ENCODE measurements around the gene ADGRG1.
A peak's percentile ranks its signal among the peaks of the same experiment; 100 is the strongest.

Gene ADGRG1

GRCh38 chr16:57643147-57643874, 14.9 kb downstream of the ADGRG1 start:
- no peak overlapping the region for H3K27ac Mint-ChIP-seq
- no peak overlapping the region for H3K4me3 Mint-ChIP-seq
- H3K36me3 Mint-ChIP-seq (ENCODE audit: low read depth): no peaks in the 10 kb centered on the region
- H3K9me3 Mint-ChIP-seq: no peaks in the 10 kb centered on the region
- peaks cover 3% of the 10 kb centered on the region for H3K27me3 Mint-ChIP-seq (ENCODE audit: low read depth)
- peaks cover 13% of the 10 kb centered on the region for H3K4me1 Mint-ChIP-seq (ENCODE audit: low read depth)

- Mint-ChIP-seq H3K4me1 (ENCODE audit: low read depth) (peaks cover 18% of the 10 kb centered on the region), H3K27ac (no peak overlapping the region), H3K4me3 (no peak overlapping the region), H3K27me3 (ENCODE audit: low read depth) (no peaks in the 10 kb centered on the region), H3K9me3 (no peaks in the 10 kb centered on the region), H3K36me3 (ENCODE audit: low read depth) (no peaks in the 10 kb centered on the region)
Measured at GRCh38 chr16:57643910-57644309, 15.5 kb downstream of the ADGRG1 start.

GRCh38 chr16:57644383-57645014, 16.1 kb downstream of the ADGRG1 start:
- Mint-ChIP-seq H3K27me3 (ENCODE audit: low read depth) (no peaks in the 10 kb centered on the region), H3K9me3 (no peaks in the 10 kb centered on the region), H3K36me3 (ENCODE audit: low read depth) (no peaks in the 10 kb centered on the region), H3K27ac (no peak overlapping the region), H3K4me3 (no peak overlapping the region), H3K4me1 (ENCODE audit: low read depth) (peaks cover 22% of the 10 kb centered on the region)

- Mint-ChIP-seq H3K27me3 (ENCODE audit: low read depth) (no peaks in the 10 kb centered on the region), H3K36me3 (ENCODE audit: low read depth) (no peaks in the 10 kb centered on the region), H3K4me1 (ENCODE audit: low read depth) (peaks cover 22% of the 10 kb centered on the region), H3K27ac (no peak overlapping the region), H3K9me3 (no peaks in the 10 kb centered on the region), H3K4me3 (no peak overlapping the region)
Measured at GRCh38 chr16:57645169-57645568, 16.7 kb downstream of the ADGRG1 start.

- Mint-ChIP-seq H3K27me3 (ENCODE audit: low read depth) (no peaks in the 10 kb centered on the region), H3K9me3 (no peaks in the 10 kb centered on the region), H3K4me3 (no peak overlapping the region), H3K36me3 (ENCODE audit: low read depth) (no peaks in the 10 kb centered on the region), H3K4me1 (ENCODE audit: low read depth) (peaks cover 22% of the 10 kb centered on the region), H3K27ac (peak overlapping the region; percentile 15)
Measured at GRCh38 chr16:57645691-57646387, 17.4 kb downstream of the ADGRG1 start.

- Mint-ChIP-seq H3K27ac (no peak overlapping the region), H3K9me3 (no peaks in the 10 kb centered on the region), H3K36me3 (ENCODE audit: low read depth) (no peaks in the 10 kb centered on the region), H3K27me3 (ENCODE audit: low read depth) (no peaks in the 10 kb centered on the region), H3K4me3 (no peak overlapping the region), H3K4me1 (ENCODE audit: low read depth) (peaks cover 24% of the 10 kb centered on the region)
Measured at GRCh38 chr16:57646388-57647039, 18.1 kb downstream of the ADGRG1 start.

GRCh38 chr16:57647136-57647875, 18.9 kb downstream of the ADGRG1 start:
- peak overlapping the region; percentile 28 for H3K27ac Mint-ChIP-seq
- no peaks in the 10 kb centered on the region for H3K36me3 Mint-ChIP-seq (ENCODE audit: low read depth)
- H3K9me3 Mint-ChIP-seq: no peaks in the 10 kb centered on the region
- H3K4me1 Mint-ChIP-seq (ENCODE audit: low read depth): peaks cover 30% of the 10 kb centered on the region
- no peaks in the 10 kb centered on the region for H3K27me3 Mint-ChIP-seq (ENCODE audit: low read depth)
- H3K4me3 Mint-ChIP-seq: no peak overlapping the region

GRCh38 chr16:57648125-57648524, 19.7 kb downstream of the ADGRG1 start:
- no peaks in the 10 kb centered on the region for H3K36me3 Mint-ChIP-seq (ENCODE audit: low read depth)
- H3K27ac Mint-ChIP-seq: peak overlapping the region; percentile 4
- peaks cover 30% of the 10 kb centered on the region for H3K4me1 Mint-ChIP-seq (ENCODE audit: low read depth)
- H3K9me3 Mint-ChIP-seq: no peaks in the 10 kb centered on the region
- H3K27me3 Mint-ChIP-seq (ENCODE audit: low read depth): no peaks in the 10 kb centered on the region
- no peak overlapping the region for H3K4me3 Mint-ChIP-seq

- Mint-ChIP-seq H3K9me3 (no peaks in the 10 kb centered on the region), H3K4me1 (ENCODE audit: low read depth) (peaks cover 27% of the 10 kb centered on the region), H3K4me3 (no peak overlapping the region)
Measured at GRCh38 chr16:57648581-57649442, 20.4 kb downstream of the ADGRG1 start.

GRCh38 chr16:57649443-57649751, 21.0 kb downstream of the ADGRG1 start:
- Mint-ChIP-seq H3K4me1 (ENCODE audit: low read depth) (peaks cover 27% of the 10 kb centered on the region), H3K27me3 (ENCODE audit: low read depth) (no peaks in the 10 kb centered on the region), H3K9me3 (no peaks in the 10 kb centered on the region), H3K4me3 (no peak overlapping the region), H3K36me3 (ENCODE audit: low read depth) (no peaks in the 10 kb centered on the region), H3K27ac (peak overlapping the region; percentile 41)

More at GRCh38 chr16:57648581-57649442, 20.4 kb downstream of the ADGRG1 start:
- no peaks in the 10 kb centered on the region for H3K36me3 Mint-ChIP-seq (ENCODE audit: low read depth)
- no peaks in the 10 kb centered on the region for H3K27me3 Mint-ChIP-seq (ENCODE audit: low read depth)
- peak overlapping the region; percentile 41 for H3K27ac Mint-ChIP-seq

- Mint-ChIP-seq H3K4me3 (no peak overlapping the region), H3K27me3 (ENCODE audit: low read depth) (no peaks in the 10 kb centered on the region), H3K27ac (no peak overlapping the region), H3K4me1 (ENCODE audit: low read depth) (peaks cover 27% of the 10 kb centered on the region), H3K36me3 (ENCODE audit: low read depth) (no peaks in the 10 kb centered on the region), H3K9me3 (no peaks in the 10 kb centered on the region)
Measured at GRCh38 chr16:57649846-57650245, 21.4 kb downstream of the ADGRG1 start.

GRCh38 chr16:57651344-57652333, 23.2 kb downstream of the ADGRG1 start:
- H3K4me3 Mint-ChIP-seq: no peak overlapping the region
- no peaks in the 10 kb centered on the region for H3K36me3 Mint-ChIP-seq (ENCODE audit: low read depth)
- H3K27ac Mint-ChIP-seq: peak overlapping the region; percentile 59

More at GRCh38 chr16:57651344-57652333, 23.2 kb downstream of the ADGRG1 start:
- Mint-ChIP-seq H3K27me3 (ENCODE audit: low read depth) (no peaks in the 10 kb centered on the region), H3K4me1 (ENCODE audit: low read depth) (peaks cover 30% of the 10 kb centered on the region), H3K9me3 (no peaks in the 10 kb centered on the region)
